ENCODE results near the gene RD3L. TPM values are rescaled to one million over a fixed set of nuclear protein-coding genes. Genes with fewer than 3 reads are reported as not detected.

RD3L gene
- total and polyA plus RNA-seq, 2 of the 13 experiments (the other 11 are each of a cell fraction or from before 2014, with no cell fraction given) = not detected

DNA sequence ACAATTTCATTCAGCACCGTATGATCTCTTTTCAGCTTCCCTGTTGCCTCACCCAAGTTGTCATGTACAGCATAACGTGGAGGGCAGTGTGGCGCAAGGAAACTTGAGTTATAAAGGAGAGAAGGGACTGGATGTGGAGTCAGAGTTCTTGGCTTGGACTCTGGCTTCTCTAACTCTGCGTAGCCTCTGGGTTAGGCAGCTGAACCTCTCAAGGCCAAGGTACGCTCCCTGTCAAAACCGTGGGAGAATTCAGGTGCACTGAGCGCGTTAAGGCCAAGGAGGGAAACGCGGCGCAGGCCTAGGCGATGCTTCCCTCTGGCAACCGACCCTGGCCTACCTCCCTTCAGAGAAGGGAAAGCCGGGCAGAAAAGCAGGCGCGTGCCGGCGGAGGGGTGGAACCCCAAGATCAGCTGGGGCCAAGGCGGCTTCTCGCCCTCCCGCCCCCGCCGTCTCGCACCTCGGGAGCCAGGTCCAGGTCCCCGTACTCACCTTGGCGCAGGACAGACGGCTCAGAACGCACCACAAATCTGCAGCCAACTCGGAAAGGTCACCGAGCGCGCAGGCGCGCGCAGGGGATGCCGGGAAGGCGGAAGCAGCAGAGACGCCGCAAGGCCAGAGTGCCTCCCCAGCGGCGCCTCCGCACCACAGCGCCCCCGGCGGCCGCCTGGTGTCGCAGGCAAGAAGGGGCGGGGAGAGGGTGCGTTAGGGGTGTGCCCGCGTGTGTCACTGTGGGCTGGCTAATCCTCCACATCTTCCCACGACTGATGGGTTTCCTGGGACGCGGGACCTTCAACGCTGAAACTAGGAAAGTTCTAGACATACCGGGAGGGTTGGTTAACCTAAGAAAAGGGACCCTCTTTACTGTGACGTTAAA, 21.1 kb downstream of the RD3L start (continued):
- TF ChIP-seq, protein P1, sequence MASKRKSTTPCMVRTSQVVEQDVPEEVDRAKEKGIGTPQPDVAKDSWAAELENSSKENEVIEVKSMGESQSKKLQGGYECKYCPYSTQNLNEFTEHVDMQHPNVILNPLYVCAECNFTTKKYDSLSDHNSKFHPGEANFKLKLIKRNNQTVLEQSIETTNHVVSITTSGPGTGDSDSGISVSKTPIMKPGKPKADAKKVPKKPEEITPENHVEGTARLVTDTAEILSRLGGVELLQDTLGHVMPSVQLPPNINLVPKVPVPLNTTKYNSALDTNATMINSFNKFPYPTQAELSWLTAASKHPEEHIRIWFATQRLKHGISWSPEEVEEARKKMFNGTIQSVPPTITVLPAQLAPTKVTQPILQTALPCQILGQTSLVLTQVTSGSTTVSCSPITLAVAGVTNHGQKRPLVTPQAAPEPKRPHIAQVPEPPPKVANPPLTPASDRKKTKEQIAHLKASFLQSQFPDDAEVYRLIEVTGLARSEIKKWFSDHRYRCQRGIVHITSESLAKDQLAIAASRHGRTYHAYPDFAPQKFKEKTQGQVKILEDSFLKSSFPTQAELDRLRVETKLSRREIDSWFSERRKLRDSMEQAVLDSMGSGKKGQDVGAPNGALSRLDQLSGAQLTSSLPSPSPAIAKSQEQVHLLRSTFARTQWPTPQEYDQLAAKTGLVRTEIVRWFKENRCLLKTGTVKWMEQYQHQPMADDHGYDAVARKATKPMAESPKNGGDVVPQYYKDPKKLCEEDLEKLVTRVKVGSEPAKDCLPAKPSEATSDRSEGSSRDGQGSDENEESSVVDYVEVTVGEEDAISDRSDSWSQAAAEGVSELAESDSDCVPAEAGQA (IDR thresholded peaks at IDR 0.05; ENCODE audit: low read depth) = peak; percentile 77
- TF ChIP-seq, protein P1 (CRISPR knock-in tag; IDR thresholded peaks at IDR 0.05; ENCODE audit: borderline replicate concordance) = no peak
- TF ChIP-seq ZSCAN30 (CRISPR knock-in tag; IDR thresholded peaks at IDR 0.05) (no peak), ZBTB7A (CRISPR knock-in tag; IDR thresholded peaks at IDR 0.05) (no peak), PRPF4 (IDR thresholded peaks at IDR 0.05; ENCODE audit: low read depth, low read length, poor library complexity, severe bottlenecking) (no peak), PHF21A (CRISPR knock-in tag; IDR thresholded peaks at IDR 0.05) (peak; percentile 86), ZNF703 (CRISPR knock-in tag; IDR thresholded peaks at IDR 0.05; ENCODE audit: borderline replicate concordance) (no peak), ZNF781 (CRISPR knock-in tag; IDR thresholded peaks at IDR 0.05; ENCODE audit: borderline replicate concordance, not compliant biosample characterization) (no peak), ZNF496 (CRISPR knock-in tag; IDR thresholded peaks at IDR 0.05; ENCODE audit: insufficient replicate concordance) (no peak), ZNF775 (CRISPR knock-in tag; IDR thresholded peaks at IDR 0.05; ENCODE audit: borderline replicate concordance) (no peak), ZNF558 (CRISPR knock-in tag; IDR thresholded peaks at IDR 0.05; ENCODE audit: borderline replicate concordance) (peak; percentile 94; the same call in 1 of the 2 replicates), SYNCRIP (IDR thresholded peaks at IDR 0.05; ENCODE audit: insufficient read depth, low read depth, low read length) (no peak), CREM (IDR thresholded peaks at IDR 0.05) (peak; percentile 41; the same call in 1 of the 2 replicates), CREM (CRISPR knock-in tag; IDR thresholded peaks at IDR 0.05) (0 out of 2 replicates have a peak, but pooled peaks have one; percentile 38), MBD4 (IDR thresholded peaks at IDR 0.05; ENCODE audit: borderline replicate concordance, low read length) (no peak)
- TF ChIP-seq, protein P2, sequence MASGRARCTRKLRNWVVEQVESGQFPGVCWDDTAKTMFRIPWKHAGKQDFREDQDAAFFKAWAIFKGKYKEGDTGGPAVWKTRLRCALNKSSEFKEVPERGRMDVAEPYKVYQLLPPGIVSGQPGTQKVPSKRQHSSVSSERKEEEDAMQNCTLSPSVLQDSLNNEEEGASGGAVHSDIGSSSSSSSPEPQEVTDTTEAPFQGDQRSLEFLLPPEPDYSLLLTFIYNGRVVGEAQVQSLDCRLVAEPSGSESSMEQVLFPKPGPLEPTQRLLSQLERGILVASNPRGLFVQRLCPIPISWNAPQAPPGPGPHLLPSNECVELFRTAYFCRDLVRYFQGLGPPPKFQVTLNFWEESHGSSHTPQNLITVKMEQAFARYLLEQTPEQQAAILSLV (CRISPR knock-in tag; IDR thresholded peaks at IDR 0.05; ENCODE audit: borderline replicate concordance) = peak; percentile 73; the same call in 1 of the 2 replicates
- TF ChIP-seq, protein P3, sequence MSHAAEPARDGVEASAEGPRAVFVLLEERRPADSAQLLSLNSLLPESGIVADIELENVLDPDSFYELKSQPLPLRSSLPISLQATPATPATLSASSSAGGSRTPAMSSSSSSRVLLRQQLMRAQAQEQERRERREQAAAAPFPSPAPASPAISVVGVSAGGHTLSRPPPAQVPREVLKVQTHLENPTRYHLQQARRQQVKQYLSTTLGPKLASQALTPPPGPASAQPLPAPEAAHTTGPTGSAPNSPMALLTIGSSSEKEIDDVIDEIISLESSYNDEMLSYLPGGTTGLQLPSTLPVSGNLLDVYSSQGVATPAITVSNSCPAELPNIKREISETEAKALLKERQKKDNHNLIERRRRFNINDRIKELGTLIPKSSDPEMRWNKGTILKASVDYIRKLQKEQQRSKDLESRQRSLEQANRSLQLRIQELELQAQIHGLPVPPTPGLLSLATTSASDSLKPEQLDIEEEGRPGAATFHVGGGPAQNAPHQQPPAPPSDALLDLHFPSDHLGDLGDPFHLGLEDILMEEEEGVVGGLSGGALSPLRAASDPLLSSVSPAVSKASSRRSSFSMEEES (CRISPR knock-in tag; IDR thresholded peaks at IDR 0.05) = no peak
- TF ChIP-seq, protein P4, sequence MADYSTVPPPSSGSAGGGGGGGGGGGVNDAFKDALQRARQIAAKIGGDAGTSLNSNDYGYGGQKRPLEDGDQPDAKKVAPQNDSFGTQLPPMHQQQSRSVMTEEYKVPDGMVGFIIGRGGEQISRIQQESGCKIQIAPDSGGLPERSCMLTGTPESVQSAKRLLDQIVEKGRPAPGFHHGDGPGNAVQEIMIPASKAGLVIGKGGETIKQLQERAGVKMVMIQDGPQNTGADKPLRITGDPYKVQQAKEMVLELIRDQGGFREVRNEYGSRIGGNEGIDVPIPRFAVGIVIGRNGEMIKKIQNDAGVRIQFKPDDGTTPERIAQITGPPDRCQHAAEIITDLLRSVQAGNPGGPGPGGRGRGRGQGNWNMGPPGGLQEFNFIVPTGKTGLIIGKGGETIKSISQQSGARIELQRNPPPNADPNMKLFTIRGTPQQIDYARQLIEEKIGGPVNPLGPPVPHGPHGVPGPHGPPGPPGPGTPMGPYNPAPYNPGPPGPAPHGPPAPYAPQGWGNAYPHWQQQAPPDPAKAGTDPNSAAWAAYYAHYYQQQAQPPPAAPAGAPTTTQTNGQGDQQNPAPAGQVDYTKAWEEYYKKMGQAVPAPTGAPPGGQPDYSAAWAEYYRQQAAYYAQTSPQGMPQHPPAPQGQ (CRISPR knock-in tag; IDR thresholded peaks at IDR 0.05; ENCODE audit: borderline replicate concordance) = no peak
